Lower lobe of right lung (tissue), 2 donors: Measurements from ENCODE around the gene ZNF148. TPM values are rescaled to one million over a fixed set of nuclear protein-coding genes. Genes with fewer than 3 reads are reported as not detected.
"Not testable (repeated sequence)": the region's sequence is repeated elsewhere in the genome, so short reads cannot be mapped to it uniquely, and the experiment has no call there.

Experiments
- ATAC-seq, 2 donors: fragments of 200-7000 bp; cut with Tn5 transposase; one replicate each; pipeline ENCODE4 v1.9.1; 2020 to 2022; ENCODE audit warnings: mild to moderate bottlenecking in 2 of 2, moderate library complexity in 2 of 2
- DNase-seq: peaks from one replicate; pipeline ENCODE4 v3.0.0-alpha.2; 2020
- H3K27ac ChIP-seq: fragments of 200-600 bp; one replicate; pipeline ENCODE4 v1.8.0; 2022
- H3K27me3 ChIP-seq: fragments of 200-600 bp; one replicate; pipeline ENCODE4 v1.8.0; 2022; ENCODE audit warnings: low read depth
- H3K36me3 ChIP-seq: fragments of 200-600 bp; one replicate; pipeline ENCODE4 v1.8.0; 2022; ENCODE audit warnings: mild to moderate bottlenecking
- H3K4me1 ChIP-seq: fragments of 200-600 bp; one replicate; pipeline ENCODE4 v1.8.0; 2022
- H3K4me3 ChIP-seq: fragments of 200-600 bp; one replicate; pipeline ENCODE4 v1.8.0; 2022; ENCODE audit warnings: mild to moderate bottlenecking
- H3K9me3 ChIP-seq: fragments of 200-600 bp; one replicate; pipeline ENCODE4 v1.8.0; 2022
- intact Hi-C: fragments of 100-400 bp; cut with DNase I; formaldehyde crosslinking; loops from one replicate; pipeline ENCODE4 v1.11.0; 2022
- total RNA-seq: library from RNA; stranded (reverse); fragmentation: NEBNext Ultra II Directional; extraction: Animal tissue kit (Norgen Biotek cat#: 25700); gene quantifications from one replicate; pipeline ENCODE4 v1.2.1, GENCODE V29; 2021
- TF ChIP-seq, protein P1 (sequence below): fragments of 200-600 bp; IDR thresholded peaks from one replicate; pipeline ENCODE4 v1.8.0; 2022; ENCODE audit warnings: antibody characterized with exemption, mild to moderate bottlenecking
- donor health status: DM: no; HTN: yes; CAD: no; lungs with severe emphysema.

ZNF148 gene
- total RNA-seq, 1 donor from 2014 or later, result 48.2 TPM

DNA sequence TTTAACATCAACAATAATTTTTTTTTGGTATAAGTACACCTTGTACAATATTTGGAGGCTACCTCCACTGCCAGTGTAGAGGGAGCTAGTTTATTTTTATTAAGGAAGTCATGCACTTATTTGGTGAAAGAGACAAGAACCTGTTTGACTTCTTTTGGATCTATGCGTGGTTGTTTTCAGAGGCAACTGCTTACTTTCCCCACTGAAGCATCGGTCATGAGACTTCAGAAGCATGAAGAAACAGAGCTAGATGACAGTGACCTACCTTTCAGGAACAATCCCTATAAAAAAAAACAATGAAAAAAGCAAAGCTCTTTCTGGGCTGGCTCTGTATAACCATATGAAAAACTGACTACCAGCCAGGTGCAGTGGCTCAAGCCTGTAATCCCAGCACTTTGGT lies 20.0 kb upstream of the ZNF148 start:
- no peak overlapping the region for H3K27ac ChIP-seq

DNA sequence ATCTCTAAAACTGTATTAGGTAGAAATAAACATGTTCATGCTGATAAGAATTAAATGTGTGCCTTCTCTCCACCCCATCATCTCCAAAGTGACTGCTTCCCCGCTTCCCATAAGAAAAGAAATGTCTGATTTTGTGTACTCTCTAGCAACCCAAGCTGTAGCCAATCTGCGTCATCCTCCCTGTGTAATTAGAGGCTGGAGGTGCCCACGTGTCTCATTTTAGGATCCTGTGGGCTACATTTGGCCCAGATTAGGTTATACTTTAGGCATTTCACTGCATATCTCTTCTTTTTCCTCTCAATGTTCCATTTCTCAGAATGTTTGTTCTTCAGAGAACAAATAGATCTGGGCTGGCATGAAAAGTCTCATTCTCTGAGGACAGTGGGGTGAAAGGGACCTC lies 19.3 kb upstream of the ZNF148 start:
- no peaks in the 10 kb centered on the region for H3K4me1 ChIP-seq
- no peak for ATAC-seq
- H3K9me3 ChIP-seq, result no peaks in the 10 kb centered on the region
- no peak for DNase-seq
- no peaks in the 10 kb centered on the region for H3K27me3 ChIP-seq
- H3K4me3 ChIP-seq, result no peak overlapping the region
- intact Hi-C loops, result no loop called here
- TF ChIP-seq, protein P1, sequence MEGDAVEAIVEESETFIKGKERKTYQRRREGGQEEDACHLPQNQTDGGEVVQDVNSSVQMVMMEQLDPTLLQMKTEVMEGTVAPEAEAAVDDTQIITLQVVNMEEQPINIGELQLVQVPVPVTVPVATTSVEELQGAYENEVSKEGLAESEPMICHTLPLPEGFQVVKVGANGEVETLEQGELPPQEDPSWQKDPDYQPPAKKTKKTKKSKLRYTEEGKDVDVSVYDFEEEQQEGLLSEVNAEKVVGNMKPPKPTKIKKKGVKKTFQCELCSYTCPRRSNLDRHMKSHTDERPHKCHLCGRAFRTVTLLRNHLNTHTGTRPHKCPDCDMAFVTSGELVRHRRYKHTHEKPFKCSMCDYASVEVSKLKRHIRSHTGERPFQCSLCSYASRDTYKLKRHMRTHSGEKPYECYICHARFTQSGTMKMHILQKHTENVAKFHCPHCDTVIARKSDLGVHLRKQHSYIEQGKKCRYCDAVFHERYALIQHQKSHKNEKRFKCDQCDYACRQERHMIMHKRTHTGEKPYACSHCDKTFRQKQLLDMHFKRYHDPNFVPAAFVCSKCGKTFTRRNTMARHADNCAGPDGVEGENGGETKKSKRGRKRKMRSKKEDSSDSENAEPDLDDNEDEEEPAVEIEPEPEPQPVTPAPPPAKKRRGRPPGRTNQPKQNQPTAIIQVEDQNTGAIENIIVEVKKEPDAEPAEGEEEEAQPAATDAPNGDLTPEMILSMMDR, result no peak
- H3K27ac ChIP-seq, result no peak overlapping the region
- no peaks in the 10 kb centered on the region for H3K36me3 ChIP-seq

More for the DNA sequence above, 20.0 kb upstream of the ZNF148 start:
- Histone ChIP-seq H3K27me3 (no peaks in the 10 kb centered on the region), H3K9me3 (no peaks in the 10 kb centered on the region), H3K4me3 (no peak overlapping the region), H3K4me1 (no peaks in the 10 kb centered on the region), H3K36me3 (no peaks in the 10 kb centered on the region)
- DNase-seq (no peak), ATAC-seq (no peak)
- intact Hi-C loops, result no loop called here
- TF ChIP-seq, protein P1, result no peak

DNA sequence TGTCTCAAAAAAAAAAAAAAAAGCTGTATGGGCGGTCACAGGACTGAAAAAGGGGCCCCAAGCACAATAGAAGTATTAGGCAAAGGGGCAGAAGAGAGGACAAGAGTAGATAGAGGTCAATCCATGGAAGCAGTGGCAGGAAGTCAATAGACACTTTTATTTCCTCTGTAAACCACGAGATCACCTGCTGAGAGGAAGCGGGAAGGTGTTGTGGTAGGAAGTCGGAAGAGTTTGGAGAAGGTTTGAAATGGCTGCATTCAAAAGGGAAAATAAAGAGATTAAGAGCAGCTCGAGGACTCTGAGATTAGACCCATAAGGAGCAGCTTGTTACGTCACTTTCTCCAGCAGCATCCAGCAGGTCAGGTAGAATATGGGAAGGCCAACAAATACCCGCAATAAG lies 14.2 kb upstream of the ZNF148 start:
- no peak for ATAC-seq
- no peak overlapping the region for H3K4me3 ChIP-seq
- no peaks in the 10 kb centered on the region for H3K9me3 ChIP-seq
- no peak overlapping the region for H3K27ac ChIP-seq
- no peak for DNase-seq
- no peaks in the 10 kb centered on the region for H3K27me3 ChIP-seq
- TF ChIP-seq, protein P1, result no peak
- no peaks in the 10 kb centered on the region for H3K4me1 ChIP-seq
- intact Hi-C loops, result no loop called here
- no peaks in the 10 kb centered on the region for H3K36me3 ChIP-seq

DNA sequence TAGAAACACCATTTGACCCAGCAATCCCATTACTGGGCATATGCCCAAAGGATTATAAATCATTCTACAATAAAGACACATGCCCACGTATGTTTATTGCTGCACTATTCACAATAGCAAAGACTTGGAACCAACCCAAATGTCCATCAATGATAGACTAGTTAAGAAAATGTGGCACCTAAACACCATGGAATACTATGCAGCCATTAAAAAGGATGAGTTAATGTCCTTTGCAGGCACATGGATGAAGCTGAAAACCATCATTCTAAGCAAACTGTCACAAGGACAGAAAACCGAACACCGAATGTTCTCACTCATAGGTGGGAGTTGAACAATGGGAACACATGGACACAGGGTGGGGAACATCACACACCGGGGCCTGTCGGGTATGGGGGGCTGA lies 13.2 kb upstream of the ZNF148 start:
- ATAC-seq, DNase-seq, H3K27me3 ChIP-seq, intact Hi-C loops, H3K4me1 ChIP-seq, H3K9me3 ChIP-seq, H3K36me3 ChIP-seq, H3K4me3 ChIP-seq, H3K27ac ChIP-seq: not testable (repeated sequence)

DNA sequence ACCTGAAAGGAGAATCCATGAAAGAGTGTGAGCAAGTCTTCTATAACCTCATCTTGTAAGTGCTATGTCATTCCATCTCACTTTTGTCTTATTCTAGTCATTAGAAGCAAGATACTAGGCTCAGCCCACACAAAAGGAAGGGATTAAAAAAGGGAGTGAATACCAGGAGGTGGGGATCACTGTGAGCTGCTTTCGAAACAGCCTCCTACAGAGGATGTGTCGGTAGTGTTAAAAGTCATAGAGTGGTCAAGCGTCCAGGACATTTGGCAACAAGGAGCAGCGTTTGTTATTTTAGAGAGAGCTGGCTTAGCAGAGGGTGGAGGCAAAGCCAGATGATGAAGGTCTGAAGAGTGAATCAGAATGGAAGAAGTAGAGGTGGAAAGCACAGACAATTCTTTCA lies 11.7 kb upstream of the ZNF148 start:
- Histone ChIP-seq H3K27me3 (no peaks in the 10 kb centered on the region), H3K9me3 (no peaks in the 10 kb centered on the region), H3K36me3 (no peaks in the 10 kb centered on the region), H3K4me3 (no peak overlapping the region), H3K4me1 (no peaks in the 10 kb centered on the region), H3K27ac (no peak overlapping the region)
- TF ChIP-seq, protein P1, result no peak
- intact Hi-C loops, result no loop called here
- ATAC-seq (no peak), DNase-seq (no peak)

DNA sequence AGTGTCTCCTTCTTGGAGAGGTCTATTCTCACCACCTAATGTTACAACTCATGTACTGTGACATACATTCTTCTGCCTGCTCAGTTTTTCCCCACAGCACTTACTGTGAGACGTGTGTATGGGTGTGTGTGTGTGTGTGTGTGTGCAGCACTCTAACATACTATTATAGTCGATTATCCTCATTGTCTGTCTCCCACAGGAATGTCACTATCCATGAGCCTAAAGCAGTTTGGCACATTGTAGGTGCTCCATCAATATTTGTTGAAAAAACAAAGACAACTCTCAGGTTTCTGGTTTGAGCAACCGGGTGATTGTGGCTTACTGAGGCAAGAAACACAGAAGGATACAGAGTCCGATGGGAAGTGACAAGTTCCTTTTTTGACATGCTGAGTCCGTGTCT lies 8.6 kb upstream of the ZNF148 start:
- TF ChIP-seq, protein P1, result no peak
- H3K27ac ChIP-seq, result no peak overlapping the region
- no peaks in the 10 kb centered on the region for H3K36me3 ChIP-seq
- H3K27me3 ChIP-seq, result no peaks in the 10 kb centered on the region
- intact Hi-C loops, result no loop called here
- ATAC-seq, result no peak
- H3K9me3 ChIP-seq, result no peaks in the 10 kb centered on the region
- H3K4me3 ChIP-seq, result no peak overlapping the region
- no peaks in the 10 kb centered on the region for H3K4me1 ChIP-seq
- no peak for DNase-seq
